Measurements from ENCODE around the gene ZNF324B. TPM values are rescaled to one million over a fixed set of nuclear protein-coding genes. Genes with fewer than 3 reads are reported as not detected.

Gene ZNF324B
- 7.6 and 8.7 TPM in 2 replicates for total RNA-seq

GRCh38 chr19:58451358-58452101, at the start of gene ZNF324B:
Gene ZNF324B, plus strand, starts transcription at chr19:58451622. Its CDS starts 2,080 bp downstream, at chr19:58453702.

DNA sequence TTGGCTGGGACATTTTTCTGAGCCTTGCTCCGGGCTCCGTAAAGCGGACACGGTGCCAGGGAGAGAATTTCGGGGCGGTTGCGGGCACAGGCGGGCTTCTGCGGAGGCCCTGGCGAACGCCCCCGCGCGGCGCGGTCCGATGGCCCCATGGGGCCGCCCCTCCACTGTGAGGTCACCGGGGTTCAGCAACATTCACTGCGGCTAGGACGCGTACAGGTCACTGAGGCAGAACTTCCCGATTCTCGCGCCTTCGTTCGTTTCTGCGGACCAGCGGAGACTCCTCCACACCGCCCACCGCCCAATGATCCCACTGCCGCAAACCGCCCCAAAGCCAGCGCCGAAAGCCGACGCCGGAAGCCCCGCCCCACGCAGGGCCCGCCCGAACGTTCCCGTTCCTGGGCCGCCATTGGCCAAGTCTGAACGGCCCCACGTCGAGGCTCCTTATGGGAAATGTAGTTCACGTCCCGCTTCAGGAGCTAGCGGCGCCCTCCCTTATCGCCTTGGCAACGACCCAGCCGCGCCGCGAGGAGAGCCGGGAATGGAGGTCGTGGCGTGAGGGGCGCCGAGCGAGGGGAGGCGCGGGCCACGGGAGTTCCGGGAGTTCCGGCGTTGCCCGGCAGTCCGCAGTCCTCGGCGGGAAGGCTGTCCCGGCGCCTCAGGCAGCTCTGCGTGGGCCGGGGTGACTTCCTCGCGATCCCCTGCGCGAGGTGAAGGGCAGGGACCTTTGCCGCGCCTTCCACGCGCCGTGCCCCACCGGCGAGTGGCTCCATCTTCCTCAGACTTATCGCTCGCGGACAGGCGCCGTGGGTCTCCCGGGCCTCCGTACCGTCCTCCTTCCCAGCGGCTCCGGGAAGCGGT, 43.0 kb upstream of the ZNF324B start, which contains the start of gene ZNF584:
Gene ZNF584 (plus strand): TSS at position 498 of the 858 bp plus-strand sequence. CDS start 499 bp downstream, outside the sequence.

DNA sequence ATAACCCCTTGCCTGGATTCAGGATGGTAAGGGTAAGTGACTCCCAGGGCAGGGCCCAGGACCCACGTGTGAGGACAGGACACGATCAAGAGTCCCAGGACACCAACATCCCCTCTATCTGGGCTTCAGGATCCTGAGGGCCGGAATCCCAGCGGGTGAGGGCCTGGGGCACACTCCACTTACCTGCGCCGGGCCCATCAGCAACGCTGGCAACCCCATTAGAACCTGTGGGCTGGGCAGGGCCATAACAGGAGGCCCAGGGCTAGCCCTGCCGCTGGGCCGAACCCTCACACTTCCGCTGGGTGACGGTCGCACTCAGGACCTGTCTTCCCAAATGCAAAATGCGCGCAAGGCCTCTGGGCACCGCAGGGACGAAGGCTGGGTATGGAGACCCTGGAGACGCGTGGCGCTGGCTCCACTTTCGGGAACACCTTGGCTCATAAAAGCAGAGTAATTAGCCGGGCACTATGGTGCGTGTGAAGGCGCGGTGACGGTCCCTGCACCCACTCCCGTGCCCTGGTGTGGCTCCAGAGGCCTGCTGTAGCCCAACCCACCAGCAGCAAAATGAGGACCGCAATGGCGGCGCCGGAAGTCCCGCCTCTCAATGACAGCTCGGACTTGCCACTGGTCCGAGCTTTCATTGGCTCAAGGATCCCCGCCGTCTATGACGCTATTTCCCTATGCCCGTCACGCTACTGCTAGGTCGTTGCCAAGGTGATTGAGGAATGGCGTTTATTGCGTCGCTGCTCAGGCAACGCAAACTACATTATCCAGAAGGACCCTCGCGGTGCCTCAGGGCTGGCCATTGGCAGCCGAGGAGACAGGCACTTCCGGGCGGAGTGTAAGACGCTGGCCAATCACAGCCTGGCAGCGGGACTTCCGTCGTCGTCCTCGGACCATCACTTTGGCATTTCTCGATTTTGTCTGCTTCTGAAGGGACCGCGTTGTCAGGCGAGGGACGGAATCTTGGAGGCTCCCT, 11.6 kb upstream of the ZNF324B start, which contains the start of gene ZNF132:
Gene ZNF132 (minus strand): TSS at position 578 of the 979 bp plus-strand sequence. CDS start 332 bp downstream, at position 246.

GRCh38 chr19:58466760-58467589, 15.6 kb downstream of the ZNF324B start, which contains the start of gene ZNF324:
Gene ZNF324, plus strand, starts transcription at chr19:58467080. Its CDS starts 2,106 bp downstream, at chr19:58469186.

DNA sequence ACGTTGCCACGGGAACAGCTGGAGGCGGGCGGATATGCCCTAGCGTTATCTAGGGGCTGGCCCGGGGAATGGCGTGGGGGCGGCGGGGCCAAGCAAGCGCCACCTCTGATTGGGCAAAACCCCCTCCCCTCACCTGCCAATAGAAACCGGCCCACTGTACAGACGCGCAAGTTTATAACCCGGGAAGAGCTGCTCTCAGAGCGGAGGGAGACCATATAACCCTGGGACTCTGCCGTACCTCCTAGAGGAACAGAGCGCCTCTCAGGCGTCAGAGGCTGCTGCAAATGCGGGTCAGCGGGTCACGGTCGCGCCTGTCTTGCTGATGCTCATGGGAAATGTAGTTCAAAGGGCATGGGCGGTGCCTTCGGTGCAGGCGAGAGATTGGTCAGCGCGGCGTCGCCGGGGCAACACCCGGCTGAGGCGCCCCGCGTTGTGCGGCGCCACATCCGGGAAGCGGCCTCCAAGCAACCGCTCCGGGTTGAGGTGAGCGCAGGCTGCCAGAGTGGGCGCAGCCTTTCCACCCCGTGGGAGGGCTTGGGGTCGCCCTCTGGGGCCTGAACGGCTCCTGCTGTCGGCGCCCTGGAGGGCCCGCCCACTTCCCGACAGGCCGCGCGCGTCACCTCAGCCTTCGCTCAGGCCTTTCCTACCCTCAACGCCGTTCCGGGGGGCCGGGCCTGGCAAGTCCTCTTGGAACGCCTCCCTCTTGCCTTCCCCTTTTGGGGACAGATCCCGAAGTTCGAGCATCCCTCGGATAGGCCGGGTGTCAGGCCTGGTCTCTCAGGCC, 24.5 kb downstream of the ZNF324B start, which contains the start of gene ZNF446:
Gene ZNF446 (plus strand): TSS at position 639 of the 784 bp plus-strand sequence. CDS start 867 bp downstream, outside the sequence.

Other genes starting within 250 kb of the ZNF324B start
- gene ZNF544, start 222.7 kb upstream of the ZNF324B start, total RNA-seq = 45.2 and 54.2 TPM in 2 replicates
- gene ZNF8, start 172.7 kb upstream of the ZNF324B start, total RNA-seq = 3.1 and 4.0 TPM in 2 replicates
- gene ERVK3-1, start 146.2 kb upstream of the ZNF324B start, total RNA-seq = 17.5 and 22.8 TPM in 2 replicates
- gene ZSCAN22, start 124.6 kb upstream of the ZNF324B start, total RNA-seq = 1.9 and 2.7 TPM in 2 replicates
- 6.0 and 10.4 TPM in 2 replicates for gene A1BG, start 98.1 kb upstream of the ZNF324B start, total RNA-seq
- gene ZNF497, start 88.9 kb upstream of the ZNF324B start, total RNA-seq = 0.81 and 1.1 TPM in 2 replicates
- 0.66 and 1.2 TPM in 2 replicates for gene ZNF837, start 70.6 kb upstream of the ZNF324B start, total RNA-seq
- 2,645 and 2,757 TPM in 2 replicates for gene RPS5, start 64.4 kb upstream of the ZNF324B start, total RNA-seq
- 0.09 TPM in 1 of 2 replicates, not detected in the other for gene RNF225, start 56.0 kb upstream of the ZNF324B start, total RNA-seq
- 12.2 and 13.4 TPM in 2 replicates for gene ZNF584, start 43.0 kb upstream of the ZNF324B start, total RNA-seq
- gene ZNF132, start 11.5 kb upstream of the ZNF324B start, total RNA-seq = 6.2 and 6.8 TPM in 2 replicates
- gene ZNF324, start 15.5 kb downstream of the ZNF324B start, total RNA-seq = 11.1 and 12.5 TPM in 2 replicates
- 4.6 and 4.9 TPM in 2 replicates for gene ZNF446, start 24.7 kb downstream of the ZNF324B start, total RNA-seq
- gene SLC27A5, start 60.4 kb downstream of the ZNF324B start, total RNA-seq = 10.2 and 16.6 TPM in 2 replicates
- 5.8 and 7.5 TPM in 2 replicates for gene ZBTB45, start 68.2 kb downstream of the ZNF324B start, total RNA-seq
- 476 and 517 TPM in 2 replicates for gene TRIM28, start 92.4 kb downstream of the ZNF324B start, total RNA-seq
- 126 and 141 TPM in 2 replicates for gene CHMP2A, start 103.5 kb downstream of the ZNF324B start, total RNA-seq
- gene UBE2M, start 107.0 kb downstream of the ZNF324B start, total RNA-seq = 94.9 and 128 TPM in 2 replicates
- gene MZF1, start 121.7 kb downstream of the ZNF324B start, total RNA-seq = 9.2 and 12.8 TPM in 2 replicates

Measured in endothelial cell of coronary artery (primary cell).